AG20443 (cell line): ENCODE data around the gene ATP2B2.

Experiments used
- DNase-seq: peaks from one replicate; pipeline ENCODE4 v3.0.0; 2012; ENCODE audit warnings: low spot score, mixed read lengths

Gene ATP2B2

DNA sequence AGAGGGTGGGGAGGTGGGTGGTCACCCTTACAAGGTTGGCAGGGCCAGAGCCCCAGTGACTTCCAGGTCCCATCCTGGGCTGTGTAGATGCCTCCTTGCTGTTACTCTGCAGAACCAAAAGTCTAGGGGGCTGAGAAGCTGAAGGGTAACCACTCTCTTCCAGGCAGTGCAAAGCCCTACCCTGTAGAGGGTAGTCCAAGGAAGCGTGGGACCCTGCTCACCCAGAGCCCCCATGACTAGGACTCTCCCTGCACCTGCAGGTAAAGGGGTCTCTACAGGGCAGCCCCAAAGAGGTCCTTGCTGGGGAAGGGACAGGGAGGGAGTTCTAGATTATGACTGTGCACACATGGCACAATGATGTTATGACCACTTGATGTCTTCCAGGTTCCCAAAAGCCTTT, 226.9 kb downstream of the ATP2B2 start:
- no peak for DNase-seq

DNA sequence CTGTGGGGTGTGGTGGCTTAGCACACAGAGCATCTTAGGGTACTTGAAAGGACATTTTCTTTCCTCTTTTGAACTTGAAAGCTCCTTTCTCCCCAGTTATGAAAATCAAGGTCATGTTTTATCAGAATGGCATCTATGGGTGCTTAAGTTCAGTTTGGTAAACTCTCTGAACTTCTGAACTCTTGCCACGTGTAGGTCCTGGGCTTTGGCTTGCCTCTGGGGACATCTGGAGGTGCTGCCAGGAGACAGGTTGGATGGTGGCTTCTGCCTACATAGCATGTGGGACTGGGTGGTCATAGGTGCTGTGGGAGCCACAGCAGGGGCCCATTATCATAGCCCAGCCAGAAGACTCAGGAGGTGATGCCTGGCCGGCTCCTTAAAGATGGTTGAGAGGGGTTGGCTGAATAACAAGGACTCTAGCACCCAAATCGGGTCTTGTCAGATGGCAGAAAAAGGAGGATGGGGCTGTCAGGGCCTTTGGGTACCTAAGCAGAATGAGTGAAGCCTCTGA, 228.2 kb downstream of the ATP2B2 start:
- DNase-seq = no peak

DNA sequence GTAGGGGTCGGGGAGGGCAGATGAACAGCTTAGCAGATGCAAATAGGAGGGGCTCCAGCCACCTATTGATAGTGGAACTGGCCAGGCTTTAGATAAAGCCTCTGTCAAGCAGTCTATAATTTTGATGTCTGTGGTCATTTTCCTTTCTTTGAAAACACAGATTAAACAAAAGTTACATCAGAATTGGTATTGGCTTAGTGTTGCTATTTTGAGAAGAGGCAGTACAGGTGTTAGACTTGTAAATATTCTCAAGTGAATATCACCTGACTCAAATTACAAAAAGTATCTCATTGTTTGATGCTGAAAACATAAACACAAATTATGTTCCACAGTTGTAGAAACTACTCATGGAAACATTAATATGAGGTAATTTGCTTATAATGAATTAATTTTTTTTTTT, 230.8 kb downstream of the ATP2B2 start:
- no peak for DNase-seq
